Thyroid gland (tissue), 4 donors: Measurements from ENCODE around the gene ANO9.

Experiments used
- POLR2A ChIP-seq, 2 donors: fragments of 450-650 bp; IDR thresholded peaks; one replicate each; pipeline ENCODE4 v1.6.1; 2017; ENCODE audit warnings: antibody characterized with exemption in 2 of 2, mild to moderate bottlenecking in 2 of 2, moderate library complexity in 1 of 2
- TF ChIP-seq, protein P1 (sequence below), 6 experiments: fragments of 200-600 bp in 3 of 6; fragments of 450-650 bp in 3 of 6; sonication (generic) in 3 of 6; IDR thresholded peaks; one replicate each; pipeline ENCODE4 v1.5.1; 2016 to 2019; ENCODE audit warnings: antibody characterized with exemption in 6 of 6, mild to moderate bottlenecking in 2 of 6, inconsistent platforms in 1 of 6, moderate library complexity in 1 of 6

DNA sequence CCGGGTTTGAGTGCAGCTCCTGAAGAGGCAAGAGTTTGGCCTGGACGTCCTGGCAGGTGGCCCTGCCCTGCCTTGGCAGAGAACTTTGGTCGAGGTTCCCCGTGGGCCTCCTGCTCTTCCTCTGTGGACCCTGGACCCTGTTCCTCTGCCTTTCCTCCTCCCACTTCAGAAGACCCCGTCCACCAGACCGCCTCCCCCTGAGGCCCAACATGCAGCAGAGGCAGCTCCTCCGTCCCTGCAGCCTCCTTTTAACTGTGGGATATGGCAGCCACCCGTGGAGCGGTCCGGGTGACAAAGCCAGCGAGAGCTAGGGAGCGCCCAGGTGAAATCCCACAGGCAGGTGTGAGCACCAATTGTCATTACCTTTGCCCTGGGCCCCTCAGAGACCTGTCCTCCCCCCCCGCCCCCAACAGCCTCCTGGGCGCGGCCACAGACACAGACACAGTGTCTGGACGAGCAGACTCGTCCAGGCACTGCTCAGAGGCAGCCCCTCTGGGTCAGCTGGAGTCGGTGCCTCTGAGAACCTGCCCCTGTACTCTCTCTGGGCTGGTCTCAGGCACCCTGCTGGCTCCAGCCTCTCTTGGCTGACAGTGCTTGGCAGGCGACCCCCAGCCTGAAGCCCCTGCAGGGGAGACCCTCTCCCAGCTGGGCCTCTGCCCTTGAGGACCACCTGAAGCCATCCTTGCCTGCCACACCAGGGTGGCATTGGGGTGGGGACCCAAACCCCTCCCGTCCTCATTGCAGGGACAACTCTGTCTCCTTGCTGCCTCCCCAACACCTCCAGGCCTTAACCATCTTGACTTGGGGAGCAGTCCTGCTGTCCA, 4.2 kb upstream of the ANO9 start:
- TF ChIP-seq, protein P1, sequence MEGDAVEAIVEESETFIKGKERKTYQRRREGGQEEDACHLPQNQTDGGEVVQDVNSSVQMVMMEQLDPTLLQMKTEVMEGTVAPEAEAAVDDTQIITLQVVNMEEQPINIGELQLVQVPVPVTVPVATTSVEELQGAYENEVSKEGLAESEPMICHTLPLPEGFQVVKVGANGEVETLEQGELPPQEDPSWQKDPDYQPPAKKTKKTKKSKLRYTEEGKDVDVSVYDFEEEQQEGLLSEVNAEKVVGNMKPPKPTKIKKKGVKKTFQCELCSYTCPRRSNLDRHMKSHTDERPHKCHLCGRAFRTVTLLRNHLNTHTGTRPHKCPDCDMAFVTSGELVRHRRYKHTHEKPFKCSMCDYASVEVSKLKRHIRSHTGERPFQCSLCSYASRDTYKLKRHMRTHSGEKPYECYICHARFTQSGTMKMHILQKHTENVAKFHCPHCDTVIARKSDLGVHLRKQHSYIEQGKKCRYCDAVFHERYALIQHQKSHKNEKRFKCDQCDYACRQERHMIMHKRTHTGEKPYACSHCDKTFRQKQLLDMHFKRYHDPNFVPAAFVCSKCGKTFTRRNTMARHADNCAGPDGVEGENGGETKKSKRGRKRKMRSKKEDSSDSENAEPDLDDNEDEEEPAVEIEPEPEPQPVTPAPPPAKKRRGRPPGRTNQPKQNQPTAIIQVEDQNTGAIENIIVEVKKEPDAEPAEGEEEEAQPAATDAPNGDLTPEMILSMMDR (IDR thresholded peaks at IDR 0.05), result no peak
- TF ChIP-seq POLR2A (IDR thresholded peaks at IDR 0.05), result no peak
